Ovary (tissue), 9 donors: Measurements from ENCODE around the gene ZNF423. TPM values are rescaled to one million over a fixed set of nuclear protein-coding genes. Genes with fewer than 3 reads are reported as not detected.

Experiments
- DNase-seq, 5 donors: peaks; one replicate each; pipeline ENCODE4 v3.0.0-alpha.2; 2019 to 2020
- H3K27ac ChIP-seq, 2 donors: fragments of 200-600 bp; one replicate each; pipeline versions ENCODE4 v1.5.1 to v1.8.0; 2019 to 2022
- H3K27me3 ChIP-seq: fragments of 200-600 bp; one replicate; pipeline ENCODE4 v1.8.0; 2022
- H3K36me3 ChIP-seq: fragments of 200-600 bp; sonication (generic); one replicate; pipeline ENCODE4 v1.5.1; 2019
- H3K4me1 ChIP-seq: one replicate; pipeline ENCODE4 v1.8.1; 2013; ENCODE audit warnings: mild to moderate bottlenecking, moderate library complexity; ENCODE audit not compliant: insufficient read depth
- H3K4me3 ChIP-seq: fragments of 200-600 bp; sonication (generic); one replicate; pipeline ENCODE4 v1.5.1; 2017
- H3K9me3 ChIP-seq, 2 donors: fragments of 200-600 bp in 1 of 2; sonication (generic) in 1 of 2; one replicate each; pipeline versions ENCODE4 v1.5.1 to v1.8.1; 2013 to 2019; ENCODE audit warnings: mild to moderate bottlenecking in 1 of 2, moderate library complexity in 1 of 2
- EP300 ChIP-seq: sonication (generic); formaldehyde crosslinking; IDR thresholded peaks from one replicate; pipeline ENCODE4 v1.6.1; 2017; ENCODE audit warnings: antibody characterized with exemption
- POLR2A ChIP-seq: fragments of 450-650 bp; IDR thresholded peaks from one replicate; pipeline ENCODE4 v1.6.1; 2017; ENCODE audit warnings: antibody characterized with exemption, mild to moderate bottlenecking, moderate library complexity
- WGBS, 3 donors: extraction: QIAGEN DNeasy Blood & Tissue Kit in 1 of 3; methylation state at CpG; one replicate each; pipeline versions ENCODE4 v1.1.5 to v1.1.7; 2013 to 2017; 5-methylcytosine and 5-hydroxymethylcytosine counted together
- intact Hi-C, 4 donors: fragments of 100-400 bp; cut with DNase I; formaldehyde crosslinking; loops; one replicate each; pipeline versions ENCODE4 v1.11.0 to v1.15.1; 2022 to 2023
- polyA plus RNA-seq, 2 donors: library from polyadenylated mRNA; stranded (reverse); fragments of 200-250 nt in 1 of 2; fragments of 350-450 nt in 1 of 2; fragmentation: Illumina TruSeq in 1 of 2; extraction: RNeasy Lipid Tissue Mini Kit (QIAGEN cat#74804) in 1 of 2; gene quantifications; one replicate each; pipeline ENCODE4 v1.2.3, GENCODE V29; 2013 to 2014
- total RNA-seq, 7 donors: library from RNA; depleted of rRNA in 2 of 7; stranded (reverse); fragments of >200 nt in 2 of 7; fragmentation: NEBNext Ultra II Directional in 3 of 7; extraction: Animal tissue kit (Norgen Biotek cat#: 25700) in 3 of 7; gene quantifications; one replicate each; pipeline versions ENCODE4 v1.1.0 to v1.2.4, GENCODE V29; 2016 to 2023
- TF ChIP-seq, protein P1 (sequence below), 3 donors: fragments of 450-650 bp in 2 of 3; fragments of 200-600 bp in 1 of 3; IDR thresholded peaks; one replicate each; pipeline versions ENCODE4 v1.5.1 to v1.8.0; 2016 to 2022; ENCODE audit warnings: antibody characterized with exemption in 3 of 3, mild to moderate bottlenecking in 1 of 3
- donor health status: DM: no; HTN: no; CAD: no; lungs with moderate emphysema.
- donor health status: DM: no; HTN: no; CAD: no.
- donor health status: Bipolar disorder and iron deficiency.
- donor health status: DM: yes; HTN: yes; CAD: no.
- donor health status: DM: no; HTN: no; CAD: no.
- donor health status: DM: yes; HTN: yes; CAD: no.

Gene ZNF423
- total and polyA plus RNA-seq, 9 donors = 3.3 to 40.3 (median 12.4) TPM

DNA sequence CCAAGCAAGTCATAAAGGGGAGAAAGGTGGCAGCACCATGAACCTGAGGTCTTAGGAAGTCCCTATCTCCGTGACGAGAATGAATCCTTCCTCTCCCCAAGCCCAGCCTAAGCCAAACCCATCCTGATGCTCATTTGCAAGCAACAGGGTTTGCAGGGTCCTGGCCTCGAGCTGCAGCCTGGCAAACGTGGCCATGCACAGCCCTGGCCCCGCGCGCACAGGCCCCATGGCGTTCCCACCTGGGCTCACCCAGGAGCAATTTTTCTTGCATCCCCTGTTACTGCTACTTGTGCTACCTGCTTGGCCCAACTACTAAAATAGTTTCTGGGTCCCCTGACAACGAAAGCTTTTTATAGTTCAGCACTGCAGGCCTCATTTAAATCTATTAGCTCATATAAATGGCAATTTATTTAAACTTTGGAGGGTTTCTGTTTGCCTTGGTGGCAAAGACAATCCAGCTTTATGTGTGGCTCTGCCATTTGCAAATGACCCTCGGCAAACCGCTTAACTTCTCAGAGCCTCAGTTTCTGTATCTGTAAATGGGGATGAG lies 340.8 kb downstream of the ZNF423 start:
- H3K27me3 ChIP-seq = no peaks in the 10 kb centered on the region
- no peaks in the 10 kb centered on the region for H3K9me3 ChIP-seq
- no peaks in the 10 kb centered on the region for H3K36me3 ChIP-seq
- no peak for TF ChIP-seq EP300
- TF ChIP-seq, protein P1, sequence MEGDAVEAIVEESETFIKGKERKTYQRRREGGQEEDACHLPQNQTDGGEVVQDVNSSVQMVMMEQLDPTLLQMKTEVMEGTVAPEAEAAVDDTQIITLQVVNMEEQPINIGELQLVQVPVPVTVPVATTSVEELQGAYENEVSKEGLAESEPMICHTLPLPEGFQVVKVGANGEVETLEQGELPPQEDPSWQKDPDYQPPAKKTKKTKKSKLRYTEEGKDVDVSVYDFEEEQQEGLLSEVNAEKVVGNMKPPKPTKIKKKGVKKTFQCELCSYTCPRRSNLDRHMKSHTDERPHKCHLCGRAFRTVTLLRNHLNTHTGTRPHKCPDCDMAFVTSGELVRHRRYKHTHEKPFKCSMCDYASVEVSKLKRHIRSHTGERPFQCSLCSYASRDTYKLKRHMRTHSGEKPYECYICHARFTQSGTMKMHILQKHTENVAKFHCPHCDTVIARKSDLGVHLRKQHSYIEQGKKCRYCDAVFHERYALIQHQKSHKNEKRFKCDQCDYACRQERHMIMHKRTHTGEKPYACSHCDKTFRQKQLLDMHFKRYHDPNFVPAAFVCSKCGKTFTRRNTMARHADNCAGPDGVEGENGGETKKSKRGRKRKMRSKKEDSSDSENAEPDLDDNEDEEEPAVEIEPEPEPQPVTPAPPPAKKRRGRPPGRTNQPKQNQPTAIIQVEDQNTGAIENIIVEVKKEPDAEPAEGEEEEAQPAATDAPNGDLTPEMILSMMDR (IDR thresholded peaks at IDR 0.05) = no peak
- TF ChIP-seq POLR2A = no peak
- intact Hi-C loops = no loop called here
- H3K27ac ChIP-seq = no peak overlapping the region
- WGBS, 3 donors = 94 to 95% (median 94%) methylated on average over 11 of the region's 11 CpGs
- H3K4me1 ChIP-seq = no peaks in the 10 kb centered on the region
- no peak for DNase-seq
- no peak overlapping the region for H3K4me3 ChIP-seq

- Histone ChIP-seq H3K4me3 (no peak overlapping the region), H3K4me1 (no peaks in the 10 kb centered on the region), H3K36me3 (no peaks in the 10 kb centered on the region), H3K27ac (no peak overlapping the region), H3K9me3 (no peaks in the 10 kb centered on the region), H3K27me3 (no peaks in the 10 kb centered on the region)
- DNase-seq = no peak
- intact Hi-C loops = loop anchor here in 1 of 4 donors (5.0 kb wide), 1 partner anchor 78 kb away; no protein-coding TSS in a partner anchor
- WGBS, 3 donors = 86 to 94% (median 90%) methylated on average over 24 of the region's 24 CpGs
- TF ChIP-seq POLR2A = no peak
- TF ChIP-seq EP300 = no peak
- TF ChIP-seq, protein P1 (IDR thresholded peaks at IDR 0.05) = no peak
These were observed 341.6 kb downstream of the ZNF423 start for GRCh38 chr16:49514073-49514980.

- Histone ChIP-seq H3K4me3 (no peak overlapping the region), H3K9me3 (no peaks in the 10 kb centered on the region), H3K4me1 (no peaks in the 10 kb centered on the region), H3K36me3 (no peaks in the 10 kb centered on the region), H3K27me3 (no peaks in the 10 kb centered on the region), H3K27ac (no peak overlapping the region)
- 89 to 90% (median 90%) methylated on average over 7 of the region's 7 CpGs for WGBS, 3 donors
- no peak for TF ChIP-seq POLR2A
- no peak for TF ChIP-seq EP300
- TF ChIP-seq, protein P1 (IDR thresholded peaks at IDR 0.05) = no peak
- intact Hi-C loops = loop anchor here in 1 of 4 donors (5.0 kb wide), 1 partner anchor 79 kb away; no protein-coding TSS in a partner anchor
- DNase-seq = no peak
These were observed 342.9 kb downstream of the ZNF423 start for GRCh38 chr16:49513040-49513439.

GRCh38 chr16:49510654-49511305 lies 345.1 kb downstream of the ZNF423 start:
- Histone ChIP-seq H3K36me3 (no peaks in the 10 kb centered on the region), H3K4me1 (no peaks in the 10 kb centered on the region), H3K9me3 (no peaks in the 10 kb centered on the region), H3K27ac (no peak overlapping the region), H3K4me3 (no peak overlapping the region), H3K27me3 (no peaks in the 10 kb centered on the region)
- 87 to 93% (median 92%) methylated on average over 24 to 25 of the region's 25 CpGs for WGBS, 3 donors
- TF ChIP-seq EP300 (no peak), POLR2A (no peak)
- TF ChIP-seq, protein P1 (IDR thresholded peaks at IDR 0.05) = no peak
- intact Hi-C loops = loop anchor here in 1 of 4 donors (5.0 kb wide), 1 partner anchor 82 kb away; no protein-coding TSS in a partner anchor
- no peak for DNase-seq
